Smooth muscle cell (in vitro differentiated cells): ENCODE results near the gene DMD. TPM values are rescaled to one million over a fixed set of nuclear protein-coding genes. Genes with fewer than 3 reads are reported as not detected.

ENCODE experiments used
- DNase-seq: peaks from one replicate; lab custom pipeline; 2025; ENCODE audit not compliant: unreplicated experiment; lab: John Stamatoyannopoulos, UW
- H2AFZ ChIP-seq: fragments of 200-600 bp; sonication (generic); 2 replicates; pipeline ENCODE4 v1.6.0; 2016; ENCODE audit warnings: antibody characterized with exemption, low read depth, mild to moderate bottlenecking
- H3F3A ChIP-seq: fragments of 200-600 bp; sonication (generic); 2 replicates; pipeline ENCODE4 v1.6.0; 2017; ENCODE audit warnings: antibody characterized with exemption, low read depth
- H3K27ac ChIP-seq: fragments of 200-600 bp; sonication (generic); 2 replicates; pipeline ENCODE4 v1.5.1; 2016; ENCODE audit warnings: low read depth, mild to moderate bottlenecking
- H3K27me3 ChIP-seq: fragments of 200-600 bp; sonication (generic); 2 replicates; pipeline ENCODE4 v1.6.1; 2016; ENCODE audit warnings: low read depth, mild to moderate bottlenecking
- H3K36me3 ChIP-seq: fragments of 200-600 bp; sonication (generic); 2 replicates; pipeline ENCODE4 v1.5.1; 2016; ENCODE audit warnings: low read depth
- H3K4me1 ChIP-seq: fragments of 200-600 bp; sonication (generic); 2 replicates; pipeline ENCODE4 v1.5.1; 2016; ENCODE audit warnings: low read depth
- H3K4me2 ChIP-seq: fragments of 200-600 bp; sonication (generic); 2 replicates; pipeline ENCODE4 v1.6.0; 2016; ENCODE audit warnings: mild to moderate bottlenecking
- H3K4me3 ChIP-seq: fragments of 200-600 bp; sonication (generic); 2 replicates; pipeline ENCODE4 v1.5.1; 2016; ENCODE audit warnings: mild to moderate bottlenecking
- H3K79me2 ChIP-seq: fragments of 200-600 bp; sonication (generic); 2 replicates; pipeline ENCODE4 v1.6.0; 2016; ENCODE audit warnings: low read depth, mild to moderate bottlenecking
- H3K9ac ChIP-seq: fragments of 200-600 bp; sonication (generic); 2 replicates; pipeline ENCODE4 v1.6.0; 2016; ENCODE audit warnings: low read depth
- H3K9me3 ChIP-seq: fragments of 200-600 bp; sonication (generic); replicated peaks from 2 replicates; pipeline ENCODE4 v1.5.1; 2016; ENCODE audit warnings: low read depth
- H4K20me1 ChIP-seq: fragments of 200-600 bp; sonication (generic); 2 replicates; pipeline ENCODE4 v1.6.0; 2016; ENCODE audit warnings: low read depth
- CTCF ChIP-seq: fragments of 200-600 bp; sonication (generic); IDR thresholded peaks from 2 replicates; pipeline ENCODE4 v1.5.1; 2017; ENCODE audit warnings: borderline replicate concordance, mild to moderate bottlenecking, antibody characterized with exemption; ENCODE audit not compliant: insufficient read depth, poor library complexity, severe bottlenecking
- WGBS: methylation state at CpG from one replicate; pipeline ENCODE4 v1.1.7; 2016; ENCODE audit warnings: low lambda C conversion rate; 5-methylcytosine and 5-hydroxymethylcytosine counted together
- polyA plus RNA-seq: library from polyadenylated mRNA; unstranded; fragments of >200 nt; fragmentation: Nextera tagmentation; extraction: Ambion mirVana; gene quantifications from 2 replicates; pipeline ENCODE4 v1.2.1, GENCODE V29; 2016
- total RNA-seq: library from RNA; depleted of rRNA; stranded (reverse); fragments of >200 nt; gene quantifications from 2 replicates; pipeline ENCODE4 v1.2.3, GENCODE V29; 2014

Gene DMD
- total and polyA plus RNA-seq, 2 experiments from 2014 or later, result 12.3 to 12.6 TPM

- Histone ChIP-seq H3K27ac (no peak overlapping the region), H3K4me1 (peaks cover 3% of the 10 kb centered on the region), H3K9me3 (no peaks in the 10 kb centered on the region), H3K4me3 (no peak overlapping the region), H4K20me1 (no peaks in the 10 kb centered on the region), H3K36me3 (no peaks in the 10 kb centered on the region), H3K9ac (no peak overlapping the region), H3K79me2 (no peaks in the 10 kb centered on the region), H2AFZ (no peak overlapping the region), H3K27me3 (no peaks in the 10 kb centered on the region), H3F3A (no peaks in the 10 kb centered on the region), H3K4me2 (no peak overlapping the region)
- WGBS, result 86% methylated on average over 5 of the region's 5 CpGs
- DNase-seq, result no peak
- TF ChIP-seq CTCF, result no peak
Measured at GRCh38 chrX:32618154-32618553, 593.2 kb downstream of the DMD start.

GRCh38 chrX:32614707-32615106 is 596.6 kb downstream of the DMD start:
- WGBS, result 97% methylated on average over 2 of the region's 2 CpGs
- H3F3A ChIP-seq, result no peaks in the 10 kb centered on the region
- no peak for TF ChIP-seq CTCF
- H3K9me3 ChIP-seq, result no peaks in the 10 kb centered on the region
- H4K20me1 ChIP-seq, result no peaks in the 10 kb centered on the region
- no peak for DNase-seq
- H3K27ac ChIP-seq, result no peak overlapping the region
- peaks cover 3% of the 10 kb centered on the region for H3K4me1 ChIP-seq
- H3K79me2 ChIP-seq, result no peaks in the 10 kb centered on the region
- no peak overlapping the region for H2AFZ ChIP-seq
- H3K36me3 ChIP-seq, result no peaks in the 10 kb centered on the region
- no peak overlapping the region for H3K9ac ChIP-seq
- H3K27me3 ChIP-seq, result no peaks in the 10 kb centered on the region
- no peak overlapping the region for H3K4me2 ChIP-seq
- no peak overlapping the region for H3K4me3 ChIP-seq

GRCh38 chrX:32599156-32599555 is 612.2 kb downstream of the DMD start:
- no peak overlapping the region for H3K4me2 ChIP-seq
- H3K4me1 ChIP-seq, result no peaks in the 10 kb centered on the region
- H3K9ac ChIP-seq, result no peak overlapping the region
- TF ChIP-seq CTCF, result no peak
- no peaks in the 10 kb centered on the region for H3K27me3 ChIP-seq
- no peak overlapping the region for H2AFZ ChIP-seq
- no peaks in the 10 kb centered on the region for H3K79me2 ChIP-seq
- 87% methylated on average over 4 of the region's 4 CpGs for WGBS
- no peaks in the 10 kb centered on the region for H4K20me1 ChIP-seq
- no peaks in the 10 kb centered on the region for H3F3A ChIP-seq
- no peak overlapping the region for H3K4me3 ChIP-seq
- no peaks in the 10 kb centered on the region for H3K36me3 ChIP-seq
- no peak for DNase-seq
- H3K9me3 ChIP-seq, result no peaks in the 10 kb centered on the region
- no peak overlapping the region for H3K27ac ChIP-seq

GRCh38 chrX:32598707-32599106 is 612.6 kb downstream of the DMD start:
- no peak overlapping the region for H3K9ac ChIP-seq
- no peaks in the 10 kb centered on the region for H3K4me1 ChIP-seq
- DNase-seq, result no peak
- H3K4me3 ChIP-seq, result no peak overlapping the region
- WGBS, result 87% methylated on average over 4 of the region's 4 CpGs
- no peaks in the 10 kb centered on the region for H3F3A ChIP-seq
- no peaks in the 10 kb centered on the region for H3K36me3 ChIP-seq
- no peaks in the 10 kb centered on the region for H3K9me3 ChIP-seq
- TF ChIP-seq CTCF, result no peak
- H2AFZ ChIP-seq, result no peak overlapping the region
- no peaks in the 10 kb centered on the region for H4K20me1 ChIP-seq
- no peaks in the 10 kb centered on the region for H3K79me2 ChIP-seq
- H3K4me2 ChIP-seq, result no peak overlapping the region
- H3K27me3 ChIP-seq, result no peaks in the 10 kb centered on the region
- H3K27ac ChIP-seq, result no peak overlapping the region
